ENCODE results near the gene EXOC2. TPM values are rescaled to one million over a fixed set of nuclear protein-coding genes. Genes with fewer than 3 reads are reported as not detected.

The EXOC2 gene
- polyA plus RNA-seq, 1 donor (not counting 4 experiments of a cell fraction or from before 2014, with no cell fraction given) = 28.4 TPM

DNA sequence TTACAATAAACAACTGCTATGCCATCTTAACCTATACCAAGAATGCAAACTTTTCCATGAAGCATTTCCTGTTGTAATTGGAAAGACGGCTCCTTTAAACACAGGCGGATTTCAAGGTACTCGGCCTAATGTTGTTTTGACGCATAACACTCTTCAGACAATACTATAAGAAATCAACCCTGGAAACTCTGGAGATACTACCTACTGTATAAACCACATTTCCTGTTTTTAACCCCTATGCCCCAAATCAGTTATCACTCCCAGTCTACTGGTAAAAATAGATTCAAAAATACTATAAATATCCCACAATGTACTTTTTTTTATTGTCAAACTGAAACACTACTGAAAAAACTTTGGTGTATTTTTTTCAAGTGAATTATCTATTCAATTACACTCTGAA is 183.3 kb downstream of the EXOC2 start:
- no peaks in the 10 kb centered on the region for H3K9me1 ChIP-seq (ENCODE audit: control insufficient read depth, extremely low read depth, insufficient read depth, low read length)
- peaks cover under 1 to 2% of the 10 kb centered on the region in 2 experiments for H3K36me3 ChIP-seq (ENCODE audit: control insufficient read depth in 2 of 2, extremely low read depth in 1 of 2, insufficient read depth in 2 of 2, low read length in 2 of 2)
- no peaks in the 10 kb centered on the region for H3K9me3 ChIP-seq (ENCODE audit: control insufficient read depth, low read depth, low read length)
- H2AFZ ChIP-seq (ENCODE audit: control insufficient read depth, low read length) = no peak overlapping the region
- H3K27me3 ChIP-seq (ENCODE audit: control insufficient read depth, extremely low read depth, insufficient read depth, low read length) = no peaks in the 10 kb centered on the region
- no peak for TF ChIP-seq EZH2 (IDR thresholded peaks at IDR 0.05; ENCODE audit: low read length)
- TF ChIP-seq, protein P1, sequence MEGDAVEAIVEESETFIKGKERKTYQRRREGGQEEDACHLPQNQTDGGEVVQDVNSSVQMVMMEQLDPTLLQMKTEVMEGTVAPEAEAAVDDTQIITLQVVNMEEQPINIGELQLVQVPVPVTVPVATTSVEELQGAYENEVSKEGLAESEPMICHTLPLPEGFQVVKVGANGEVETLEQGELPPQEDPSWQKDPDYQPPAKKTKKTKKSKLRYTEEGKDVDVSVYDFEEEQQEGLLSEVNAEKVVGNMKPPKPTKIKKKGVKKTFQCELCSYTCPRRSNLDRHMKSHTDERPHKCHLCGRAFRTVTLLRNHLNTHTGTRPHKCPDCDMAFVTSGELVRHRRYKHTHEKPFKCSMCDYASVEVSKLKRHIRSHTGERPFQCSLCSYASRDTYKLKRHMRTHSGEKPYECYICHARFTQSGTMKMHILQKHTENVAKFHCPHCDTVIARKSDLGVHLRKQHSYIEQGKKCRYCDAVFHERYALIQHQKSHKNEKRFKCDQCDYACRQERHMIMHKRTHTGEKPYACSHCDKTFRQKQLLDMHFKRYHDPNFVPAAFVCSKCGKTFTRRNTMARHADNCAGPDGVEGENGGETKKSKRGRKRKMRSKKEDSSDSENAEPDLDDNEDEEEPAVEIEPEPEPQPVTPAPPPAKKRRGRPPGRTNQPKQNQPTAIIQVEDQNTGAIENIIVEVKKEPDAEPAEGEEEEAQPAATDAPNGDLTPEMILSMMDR (optimal IDR thresholded peaks at IDR 0.05 in 1 of 3, IDR thresholded peaks at IDR 0.05 in 1 of 3, conservative IDR thresholded peaks at IDR 0.05 in 1 of 3; ENCODE audit: extremely low read depth in 1 of 3, insufficient read depth in 2 of 3, low read length in 3 of 3) = no peak
- H3K27ac ChIP-seq (ENCODE audit: control insufficient read depth, insufficient read depth, low read length) = no peak overlapping the region
- no peaks in the 10 kb centered on the region for H3K4me1 ChIP-seq (ENCODE audit: control insufficient read depth, extremely low read depth, insufficient read depth, low read length)
- no peaks in the 10 kb centered on the region for H3K79me2 ChIP-seq (ENCODE audit: control insufficient read depth, insufficient read depth, low read length)
- no peak overlapping the region for H3K4me2 ChIP-seq (ENCODE audit: control insufficient read depth, extremely low read depth, insufficient read depth, low read depth, low read length)
- dilution Hi-C loops (cut with MboI; ENCODE audit: extremely low pct_ligation_motif_present, low sequenced_read_pairs) = no loop called here
- no peak overlapping the region for H3K4me3 ChIP-seq (ENCODE audit: control insufficient read depth in 2 of 3, extremely low read depth in 1 of 3, insufficient read depth in 2 of 3, low read depth in 1 of 3, low read length in 3 of 3)
- no peak for DNase-seq (ENCODE audit: low read depth, low spot score)
- FAIRE-seq = no peak
- H3K9ac ChIP-seq (ENCODE audit: control insufficient read depth, extremely low read depth, insufficient read depth, low read length) = no peak overlapping the region
- H4K20me1 ChIP-seq (ENCODE audit: control insufficient read depth, extremely low read depth, insufficient read depth, low read length) = no peaks in the 10 kb centered on the region

DNA sequence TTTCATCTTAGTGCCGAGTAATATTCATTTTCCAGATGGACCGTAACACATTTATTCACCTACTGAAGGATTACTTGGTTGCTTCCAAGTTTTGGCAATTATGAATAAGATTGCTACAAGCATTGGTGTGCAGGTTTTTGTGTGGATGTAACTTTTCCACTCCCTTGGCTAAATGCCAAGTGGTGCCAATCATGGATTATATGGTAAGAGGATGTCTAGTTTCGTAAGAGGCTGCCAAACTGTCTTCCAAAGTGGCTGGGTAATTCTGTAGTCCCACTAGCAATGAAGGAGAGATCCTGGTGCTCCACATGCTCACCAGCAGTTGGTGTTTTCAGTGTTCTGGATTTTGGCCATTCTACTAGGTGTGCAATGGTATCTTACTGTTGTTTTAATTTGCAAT is 184.3 kb downstream of the EXOC2 start:
- DNase-seq (ENCODE audit: low read depth, low spot score) (no peak), FAIRE-seq (no peak)
- H3K9ac ChIP-seq (ENCODE audit: control insufficient read depth, extremely low read depth, insufficient read depth, low read length) = no peak overlapping the region
- no peak overlapping the region for H3K4me3 ChIP-seq (ENCODE audit: control insufficient read depth in 2 of 3, extremely low read depth in 1 of 3, insufficient read depth in 2 of 3, low read depth in 1 of 3, low read length in 3 of 3)
- TF ChIP-seq, protein P1 (optimal IDR thresholded peaks at IDR 0.05 in 1 of 3, IDR thresholded peaks at IDR 0.05 in 1 of 3, conservative IDR thresholded peaks at IDR 0.05 in 1 of 3; ENCODE audit: extremely low read depth in 1 of 3, insufficient read depth in 2 of 3, low read length in 3 of 3) = no peak
- TF ChIP-seq EZH2 (IDR thresholded peaks at IDR 0.05; ENCODE audit: low read length) = no peak
- no peaks in the 10 kb centered on the region for H3K9me3 ChIP-seq (ENCODE audit: control insufficient read depth, low read depth, low read length)
- H4K20me1 ChIP-seq (ENCODE audit: control insufficient read depth, extremely low read depth, insufficient read depth, low read length) = no peaks in the 10 kb centered on the region
- H3K9me1 ChIP-seq (ENCODE audit: control insufficient read depth, extremely low read depth, insufficient read depth, low read length) = no peaks in the 10 kb centered on the region
- H3K4me1 ChIP-seq (ENCODE audit: control insufficient read depth, extremely low read depth, insufficient read depth, low read length) = no peaks in the 10 kb centered on the region
- no peaks in the 10 kb centered on the region for H3K79me2 ChIP-seq (ENCODE audit: control insufficient read depth, insufficient read depth, low read length)
- H3K27ac ChIP-seq (ENCODE audit: control insufficient read depth, insufficient read depth, low read length) = no peak overlapping the region
- dilution Hi-C loops (cut with MboI; ENCODE audit: extremely low pct_ligation_motif_present, low sequenced_read_pairs) = no loop called here
- peaks cover 3 to 4% of the 10 kb centered on the region in 2 experiments for H3K36me3 ChIP-seq (ENCODE audit: control insufficient read depth in 2 of 2, extremely low read depth in 1 of 2, insufficient read depth in 2 of 2, low read length in 2 of 2)
- no peaks in the 10 kb centered on the region for H3K27me3 ChIP-seq (ENCODE audit: control insufficient read depth, extremely low read depth, insufficient read depth, low read length)
- H3K4me2 ChIP-seq (ENCODE audit: control insufficient read depth, extremely low read depth, insufficient read depth, low read depth, low read length) = no peak overlapping the region
- no peak overlapping the region for H2AFZ ChIP-seq (ENCODE audit: control insufficient read depth, low read length)

All from keratinocyte (primary cell).